ENCODE data around the gene GJC1. TPM values are rescaled to one million over a fixed set of nuclear protein-coding genes. Genes with fewer than 3 reads are reported as not detected.
"Not testable (repeated sequence)": the region's sequence is repeated elsewhere in the genome, so short reads cannot be mapped to it uniquely, and the experiment has no call there.

Gene GJC1
- total RNA-seq, 4 donors from 2014 or later = 7.4 to 32.3 (median 14.5) TPM

- DNase-seq (ENCODE audit: low spot score) (no peak), ATAC-seq (ENCODE audit: low FRiP score) (no peak)
- TF ChIP-seq CTCF (IDR thresholded peaks at IDR 0.05) = no peak
Observed at GRCh38 chr17:44760474-44761308, 69.4 kb downstream of the GJC1 start.

GRCh38 chr17:44759916-44760243, 70.2 kb downstream of the GJC1 start:
- DNase-seq (ENCODE audit: low spot score) (no peak), ATAC-seq (ENCODE audit: low FRiP score) (no peak)
- TF ChIP-seq CTCF (IDR thresholded peaks at IDR 0.05) = no peak

- peak; percentile 38 for ATAC-seq (ENCODE audit: low FRiP score)
- no peak for DNase-seq (ENCODE audit: low spot score)
- no peak for TF ChIP-seq CTCF (IDR thresholded peaks at IDR 0.05)
Observed at GRCh38 chr17:44759086-44759915, 70.8 kb downstream of the GJC1 start.

GRCh38 chr17:44758414-44759085, 71.5 kb downstream of the GJC1 start, which contains the start of gene ADAM11:
ADAM11 (plus strand) TSS chr17:44758988; CDS start chr17:44759200, 212 bp downstream.
- no peak for ATAC-seq (ENCODE audit: low FRiP score)
- DNase-seq (ENCODE audit: low spot score) = no peak
- TF ChIP-seq CTCF (IDR thresholded peaks at IDR 0.05) = no peak

GRCh38 chr17:44757918-44758413, 72.1 kb downstream of the GJC1 start:
- no peak for TF ChIP-seq CTCF (IDR thresholded peaks at IDR 0.05)
- no peak for DNase-seq (ENCODE audit: low spot score)
- ATAC-seq (ENCODE audit: low FRiP score) = no peak

- no peak for ATAC-seq (ENCODE audit: low FRiP score)
- DNase-seq (ENCODE audit: low spot score) = no peak
- no peak for TF ChIP-seq CTCF (IDR thresholded peaks at IDR 0.05)
Observed at GRCh38 chr17:44757045-44757917, 72.8 kb downstream of the GJC1 start.

- ATAC-seq (ENCODE audit: low FRiP score); DNase-seq (ENCODE audit: low spot score): not testable (repeated sequence)
Observed at GRCh38 chr17:44755180-44755579, 74.9 kb downstream of the GJC1 start.
